K562 treated with DMSO at 1 percent for 12 hours (cell line): ENCODE measurements around the gene MEN1. TPM values are rescaled to one million over a fixed set of nuclear protein-coding genes. Genes with fewer than 3 reads are reported as not detected.

Experiments
- total RNA-seq: library from RNA; unstranded; fragments of 300-600 nt; gene quantifications from 2 replicates; pipeline ENCODE4 v1.2.3, GENCODE V29; 2022; ENCODE audit not compliant: insufficient read depth

MEN1 gene
- total RNA-seq = 25.2 and 52.6 TPM in 2 replicates

DNA sequence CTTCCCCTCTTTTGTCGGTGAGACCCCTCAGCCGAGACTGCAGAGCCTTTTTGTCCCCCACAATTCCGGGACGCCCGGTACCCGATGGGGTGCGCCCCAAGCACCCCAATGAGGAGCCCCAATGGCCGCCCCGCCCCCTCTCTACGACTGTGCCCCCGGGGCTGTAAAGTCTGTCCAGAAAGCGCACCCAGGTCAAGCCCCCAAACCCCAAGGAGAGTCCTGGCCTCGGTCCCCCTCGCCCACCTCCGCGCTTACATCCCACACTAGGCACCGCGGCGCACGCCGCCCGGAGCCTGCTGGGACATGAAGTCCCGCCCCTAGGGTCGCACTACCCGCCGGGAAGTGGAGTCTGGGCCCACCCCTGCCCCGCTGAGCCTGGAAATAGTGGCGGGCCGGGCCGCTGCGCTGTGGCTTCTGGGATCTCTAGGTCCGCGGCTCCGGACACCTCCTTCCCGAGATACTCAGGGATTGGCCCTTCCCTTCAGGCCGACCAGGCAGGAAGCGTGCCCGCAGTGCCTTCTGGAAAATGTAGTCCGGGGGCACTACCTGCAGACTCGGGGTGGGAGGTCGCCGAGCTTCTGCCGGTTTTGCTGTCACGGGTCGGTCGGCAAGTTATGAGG is at the start of gene MEN1:
TSS of gene MEN1 (minus strand) at position 281 of the 620 bp plus-strand sequence. CDS start 442 bp downstream, outside the sequence.

DNA sequence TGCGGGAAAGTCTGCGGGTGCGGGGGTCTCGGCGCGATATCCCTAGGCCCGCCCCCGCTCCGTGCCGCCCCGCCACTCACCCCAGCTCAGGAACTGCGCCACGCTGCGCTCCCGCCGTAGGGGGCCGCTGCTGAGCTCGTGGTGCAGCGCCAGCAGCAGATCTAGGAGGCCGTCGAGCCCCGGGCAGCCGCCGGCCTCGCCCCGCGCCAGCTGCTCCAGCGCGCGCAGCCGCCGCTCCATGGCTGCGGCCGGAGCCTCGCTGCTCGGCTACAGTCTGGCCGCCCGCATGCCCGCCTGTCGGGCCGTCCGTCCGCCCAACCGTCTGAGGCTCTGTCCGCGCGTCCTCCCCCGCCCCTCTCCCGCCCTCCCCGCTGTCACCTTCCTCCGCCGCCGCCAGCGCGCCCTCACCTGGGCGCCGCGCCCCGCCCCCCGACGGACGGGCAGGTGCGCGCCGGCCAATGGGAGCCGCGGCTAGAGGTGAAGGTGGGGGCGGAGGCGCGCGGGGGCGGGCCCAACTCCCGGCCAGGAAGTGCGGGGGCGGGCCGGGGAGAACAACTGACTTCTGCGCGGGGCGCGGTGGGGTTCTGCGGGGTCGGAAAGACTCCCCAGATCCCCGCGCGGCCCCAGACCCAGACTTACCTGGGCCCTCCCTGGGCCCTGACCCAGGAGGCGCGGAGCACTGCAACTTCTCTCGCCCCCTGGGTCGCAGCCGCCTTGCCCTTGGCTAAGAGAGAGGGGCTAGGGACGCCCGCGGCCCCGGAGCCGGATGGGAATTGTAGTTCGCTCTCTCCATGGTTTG is 34.2 kb upstream of the MEN1 start, which contains the start of gene CDC42BPG:
TSS of gene CDC42BPG (minus strand) at position 324 of the 799 bp plus-strand sequence. CDS start at position 240, 84 bp downstream.

DNA sequence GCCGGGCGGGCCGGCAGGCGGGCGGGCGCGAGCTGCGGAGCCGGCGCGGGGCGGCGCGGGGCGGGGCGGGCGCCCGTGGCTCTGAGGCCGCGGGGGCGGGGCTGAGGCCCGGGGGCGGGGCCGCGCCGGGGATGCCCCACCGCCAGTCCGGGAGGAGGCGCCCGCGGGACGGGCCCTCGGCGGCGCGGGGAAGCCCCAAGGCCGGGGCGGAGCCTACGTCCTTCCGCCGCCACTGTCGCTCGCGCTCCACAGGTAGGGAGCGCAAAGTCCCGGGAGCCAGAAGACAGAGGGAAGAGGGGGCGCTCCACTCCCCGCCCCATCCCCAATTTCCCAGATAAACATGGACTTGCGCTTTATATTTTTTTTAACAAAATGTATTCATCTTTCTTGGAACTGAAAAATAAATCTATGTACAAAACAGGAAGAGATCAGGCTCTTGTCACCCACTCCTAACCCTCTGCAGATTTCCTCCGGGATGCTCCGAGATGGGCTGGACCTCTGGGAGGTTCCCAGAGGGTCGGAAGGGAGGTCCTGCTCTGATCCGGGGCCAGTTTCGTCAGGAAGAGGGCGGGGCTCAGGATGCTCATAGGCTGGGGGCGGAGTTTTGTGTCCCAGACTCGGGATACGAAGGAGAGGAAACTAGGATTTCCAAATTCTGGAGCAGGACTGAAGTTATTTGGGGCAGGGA is 7.0 kb downstream of the MEN1 start, which contains the start of gene MAP4K2:
TSS of gene MAP4K2 (minus strand) at position 57 of the 688 bp plus-strand sequence. CDS start 65 bp downstream, outside the sequence.

DNA sequence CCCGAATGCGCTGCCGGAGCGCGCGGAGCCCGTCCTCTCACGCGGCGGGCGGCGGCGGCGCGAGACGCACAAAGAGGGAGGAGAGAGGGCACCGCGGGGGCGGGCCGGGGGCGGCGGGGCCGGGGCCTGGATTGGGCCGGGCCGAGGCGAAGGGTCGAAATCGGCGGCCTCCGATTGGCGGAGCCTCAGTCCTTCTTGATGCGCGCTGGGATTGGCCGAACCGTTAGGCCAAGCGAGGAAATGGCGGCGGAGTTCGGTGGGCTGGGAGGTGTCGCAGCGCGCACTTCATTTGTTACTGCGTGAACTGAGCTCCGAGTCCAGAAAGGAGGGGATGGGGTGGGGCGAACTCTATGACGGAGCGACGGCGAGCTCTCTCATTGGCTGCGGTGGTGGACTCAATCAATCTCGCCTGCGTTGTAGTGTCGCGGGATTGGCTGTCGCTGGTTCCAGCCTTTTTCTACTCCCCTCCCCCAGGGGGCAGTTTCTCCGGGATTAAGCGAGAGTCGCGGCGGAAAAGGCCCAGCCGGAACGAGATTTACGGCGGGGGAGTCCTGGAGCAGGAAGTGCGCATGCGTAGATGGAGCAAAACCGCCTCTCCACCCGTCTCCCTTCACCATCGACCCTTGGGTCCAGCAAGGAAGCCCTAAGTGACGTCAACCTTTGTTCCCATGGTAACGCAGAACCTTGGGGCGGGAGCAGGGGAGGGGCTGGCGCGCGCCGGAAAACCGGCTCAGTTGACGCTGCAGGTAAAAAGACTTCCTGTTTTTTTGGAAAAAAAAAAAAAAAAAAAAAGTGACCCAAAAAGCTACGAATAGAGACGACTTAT is 31.7 kb downstream of the MEN1 start, which contains the start of gene SF1:
TSS of gene SF1 (minus strand) at position 70 of the 826 bp plus-strand sequence. CDS start 150 bp downstream, outside the sequence.

DNA sequence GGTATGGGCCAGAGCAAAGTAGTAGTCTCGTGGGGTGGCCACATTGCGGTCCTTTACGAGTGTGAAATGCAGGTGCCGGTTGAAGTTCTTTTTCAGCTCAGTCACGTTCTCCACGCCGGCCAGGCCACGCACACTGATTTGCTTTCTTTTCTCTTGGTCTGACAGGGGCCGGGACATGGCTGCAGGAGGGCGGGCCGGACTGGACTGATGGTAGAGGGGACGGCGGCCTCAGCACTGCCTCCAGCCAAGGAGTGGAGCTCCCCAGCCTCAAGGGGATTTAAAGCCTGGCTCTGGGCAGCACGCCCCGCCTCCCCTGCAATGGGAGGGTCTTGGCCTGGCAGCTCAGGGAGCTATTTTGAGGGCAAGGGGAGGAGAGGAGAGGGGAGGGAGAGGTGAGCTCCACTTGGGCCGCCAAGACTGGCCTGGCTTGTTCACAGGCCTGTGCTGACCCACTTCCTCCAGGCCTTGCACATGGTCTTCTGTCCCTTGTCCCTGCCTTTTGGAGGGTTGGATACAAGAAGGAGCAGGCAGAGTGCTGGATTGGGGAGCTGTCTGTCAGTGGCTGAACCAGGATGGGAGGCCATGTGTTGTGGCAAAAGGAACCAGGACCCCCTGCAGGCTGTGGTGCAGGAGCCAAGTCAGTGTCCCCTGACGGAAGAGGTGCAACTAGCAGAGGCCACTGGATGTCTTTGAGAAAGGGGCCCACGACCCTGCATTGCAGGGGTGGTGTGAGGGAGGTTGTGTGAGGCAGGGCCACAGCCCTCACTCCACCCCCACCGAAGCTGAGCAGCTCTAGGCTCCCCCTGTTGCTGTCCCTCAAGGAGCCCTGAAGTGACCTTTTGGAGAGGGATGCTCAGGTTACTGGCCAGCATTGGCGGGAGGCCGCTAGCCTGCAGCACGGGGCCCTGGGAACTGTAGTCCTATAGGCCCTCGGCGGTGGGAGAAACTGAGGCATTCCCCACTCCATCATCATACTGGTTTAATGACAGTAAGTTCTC is 50.3 kb downstream of the MEN1 start, which contains the start of gene PYGM:
TSS of gene PYGM (minus strand) at position 253 of the 998 bp plus-strand sequence. CDS start at position 177, 76 bp downstream.

Other genes starting within 250 kb of the MEN1 start
- not detected in 2 replicates for gene SLC22A12, start 219.3 kb downstream of the MEN1 start, total RNA-seq
- 0.19 TPM in 1 of 2 replicates, not detected in the other for gene NRXN2, start 87.4 kb downstream of the MEN1 start, total RNA-seq
- 6.1 and 11.2 TPM in 2 replicates for gene RASGRP2, start 66.4 kb downstream of the MEN1 start, total RNA-seq
- gene PYGM, start 50.6 kb downstream of the MEN1 start, total RNA-seq = 2.9 TPM in 2 replicates
- gene SF1, start 32.0 kb downstream of the MEN1 start, total RNA-seq = 54.3 and 129 TPM in 2 replicates
- gene MAP4K2, start 7.3 kb downstream of the MEN1 start, total RNA-seq = 11.4 and 16.8 TPM in 2 replicates
- 9.7 and 10.2 TPM in 2 replicates for gene CDC42BPG, start 34.1 kb upstream of the MEN1 start, total RNA-seq
- gene EHD1, start 68.1 kb upstream of the MEN1 start, total RNA-seq = 40.6 and 54.9 TPM in 2 replicates
- 39.0 and 52.7 TPM in 2 replicates for gene ATG2A, start 106.7 kb upstream of the MEN1 start, total RNA-seq
- gene PPP2R5B, start 114.1 kb upstream of the MEN1 start, total RNA-seq = 8.6 and 17.6 TPM in 2 replicates
- not detected in 2 replicates for gene GPHA2, start 125.3 kb upstream of the MEN1 start, total RNA-seq
- gene MAJIN, start 161.6 kb upstream of the MEN1 start, total RNA-seq = not detected in 2 replicates
- 5.1 and 7.1 TPM in 2 replicates for gene BATF2, start 186.4 kb upstream of the MEN1 start, total RNA-seq
- 96.4 and 125 TPM in 2 replicates for gene ARL2, start 203.6 kb upstream of the MEN1 start, total RNA-seq
- 35.5 and 47.3 TPM in 2 replicates for gene SNX15, start 216.9 kb upstream of the MEN1 start, total RNA-seq
- 47.0 and 58.8 TPM in 2 replicates for gene SAC3D1, start 230.7 kb upstream of the MEN1 start, total RNA-seq
- gene NAALADL1, start 248.0 kb upstream of the MEN1 start, total RNA-seq = 0.42 and 0.60 TPM in 2 replicates